PC-3 (cell line): ENCODE results near the gene EFNA5.

Experiments
- CTCF ChIP-seq: fragments of 300-600 bp; sonication (generic); conservative IDR thresholded peaks from 2 replicates; pipeline ENCODE4 v1.5.1; 2017; ENCODE audit warnings: antibody characterized with exemption, low read depth, mild to moderate bottlenecking, low read length
- EZH2 ChIP-seq: fragments of 300-600 bp; sonication (generic); IDR thresholded peaks from one replicate; pipeline ENCODE4 v1.6.1; 2017; ENCODE audit warnings: antibody characterized with exemption, mild to moderate bottlenecking, low read length; ENCODE audit not compliant: unreplicated experiment
- EZH2phosphoT487 ChIP-seq: fragments of 300-600 bp; sonication (generic); IDR thresholded peaks from 2 replicates; pipeline ENCODE4 v1.6.1; 2018; ENCODE audit warnings: mild to moderate bottlenecking, antibody characterized with exemption, low read length, borderline replicate concordance

GRCh38 chr5:107544476-107544875 is 126.3 kb downstream of the EFNA5 start:
- TF ChIP-seq EZH2phosphoT487, result no peak
- TF ChIP-seq CTCF, result no peak
- no peak for TF ChIP-seq EZH2
